Renal pelvis (tissue), 4 donors: ENCODE data around the gene INPP4B. TPM values are rescaled to one million over a fixed set of nuclear protein-coding genes. Genes with fewer than 3 reads are reported as not detected.

Experiments used
- DNase-seq: peaks from one replicate; pipeline ENCODE4 v3.0.0-alpha.2; 2013
- polyA plus RNA-seq, 3 donors: library from polyadenylated mRNA; unstranded; fragments of 120-200 nt; gene quantifications; one replicate each; pipeline ENCODE4 v1.2.1, GENCODE V29; 2013; ENCODE audit not compliant: insufficient read length in 3 of 3

Gene INPP4B
- polyA plus RNA-seq, 3 donors, result 8.4 to 9.4 (median 8.4) TPM

GRCh38 chr4:142582340-142582739 lies 263.8 kb downstream of the INPP4B start:
- DNase-seq, result no peak

- DNase-seq, result no peak
Measured at GRCh38 chr4:142581881-142582280, 264.2 kb downstream of the INPP4B start.

- DNase-seq, result no peak
Measured at GRCh38 chr4:142579443-142579842, 266.7 kb downstream of the INPP4B start.

- no peak for DNase-seq
Measured at GRCh38 chr4:142574306-142574705, 271.8 kb downstream of the INPP4B start.

- no peak for DNase-seq
Measured at GRCh38 chr4:142572071-142572470, 274.0 kb downstream of the INPP4B start.

- no peak for DNase-seq
Measured at GRCh38 chr4:142567620-142568451, 278.3 kb downstream of the INPP4B start.

- no peak for DNase-seq
Measured at GRCh38 chr4:142567199-142567598, 278.9 kb downstream of the INPP4B start.

- DNase-seq, result no peak
Measured at GRCh38 chr4:142566777-142567176, 279.3 kb downstream of the INPP4B start.

- no peak for DNase-seq
Measured at GRCh38 chr4:142566243-142566642, 279.9 kb downstream of the INPP4B start.

GRCh38 chr4:142565771-142566170 lies 280.3 kb downstream of the INPP4B start:
- no peak for DNase-seq

GRCh38 chr4:142563682-142564291 lies 282.3 kb downstream of the INPP4B start:
- DNase-seq, result no peak

GRCh38 chr4:142559986-142560385 lies 286.1 kb downstream of the INPP4B start:
- DNase-seq, result no peak

- DNase-seq, result peak; percentile 83
Measured at GRCh38 chr4:142558851-142559250, 287.2 kb downstream of the INPP4B start.

GRCh38 chr4:142557239-142557801 lies 288.8 kb downstream of the INPP4B start:
- no peak for DNase-seq

GRCh38 chr4:142556570-142557238 lies 289.4 kb downstream of the INPP4B start:
- DNase-seq, result peak; percentile 21

GRCh38 chr4:142556048-142556447 lies 290.1 kb downstream of the INPP4B start:
- no peak for DNase-seq

GRCh38 chr4:142554412-142554811 lies 291.7 kb downstream of the INPP4B start:
- DNase-seq, result no peak

- DNase-seq, result no peak
Measured at GRCh38 chr4:142551517-142552305, 294.4 kb downstream of the INPP4B start.

- DNase-seq, result no peak
Measured at GRCh38 chr4:142550965-142551364, 295.1 kb downstream of the INPP4B start.

GRCh38 chr4:142549726-142550463 lies 296.2 kb downstream of the INPP4B start:
- peak; percentile 21 for DNase-seq

GRCh38 chr4:142549248-142549647 lies 296.9 kb downstream of the INPP4B start:
- no peak for DNase-seq
